ENCODE measurements around the gene RUNX1. TPM values are rescaled to one million over a fixed set of nuclear protein-coding genes. Genes with fewer than 3 reads are reported as not detected.

RUNX1 gene
- polyA plus RNA-seq, 1 experiment, result 20.9 TPM

- CTCF ChIA-PET, result interaction anchor here (0.7 to 2.3 kb wide), 43 partner anchors 8 to 1367 kb away, joined by 3 to 67 read pairs (median 6); no protein-coding TSS in a partner anchor
- no peak for TF ChIP-seq CTCF (IDR thresholded peaks at IDR 0.05; ENCODE audit: low read depth, low read length)
- POLR2A ChIA-PET, result interaction anchor here (0.6 to 1.4 kb wide), 3 partner anchors 73 to 762 kb away, joined by 4 to 29 read pairs (median 5); no protein-coding TSS in a partner anchor
These were observed 304.3 kb downstream of the RUNX1 start for GRCh38 chr21:34744801-34745200.

GRCh38 chr21:34743831-34744230 lies 305.3 kb downstream of the RUNX1 start:
- ChIA-PET POLR2A (no interaction called here), CTCF (interaction anchor here (2.3 kb wide), 1 partner anchor 1196 kb away, joined by 8 read pairs; no protein-coding TSS in a partner anchor)
- Histone ChIP-seq H3K27ac (ENCODE audit: low read depth, low read length) (no peak overlapping the region), H3K27me3 (ENCODE audit: control insufficient read depth, insufficient read depth, low read length) (peaks cover 8% of the 10 kb centered on the region), H3K9me3 (ENCODE audit: control insufficient read depth, insufficient read depth, low read length) (no peaks in the 10 kb centered on the region), H3K4me3 (ENCODE audit: low read depth, low read length) (no peak overlapping the region)
- TF ChIP-seq CTCF (IDR thresholded peaks at IDR 0.05; ENCODE audit: low read depth, low read length), result no peak
- DNase-seq (ENCODE audit: low read depth, low spot score), result no peak

More at GRCh38 chr21:34744801-34745200, 304.3 kb downstream of the RUNX1 start:
- no peaks in the 10 kb centered on the region for H3K9me3 ChIP-seq (ENCODE audit: control insufficient read depth, insufficient read depth, low read length)
- H3K27ac ChIP-seq (ENCODE audit: low read depth, low read length), result no peak overlapping the region
- H3K4me3 ChIP-seq (ENCODE audit: low read depth, low read length), result no peak overlapping the region
- H3K27me3 ChIP-seq (ENCODE audit: control insufficient read depth, insufficient read depth, low read length), result peaks cover 6% of the 10 kb centered on the region
- DNase-seq (ENCODE audit: low read depth, low spot score), result no peak

GRCh38 chr21:34743285-34743684 lies 305.8 kb downstream of the RUNX1 start:
- TF ChIP-seq CTCF (IDR thresholded peaks at IDR 0.05; ENCODE audit: low read depth, low read length), result no peak
- no peak overlapping the region for H3K27ac ChIP-seq (ENCODE audit: low read depth, low read length)

GRCh38 chr21:34740198-34740597 lies 308.9 kb downstream of the RUNX1 start:
- ChIA-PET POLR2A (no interaction called here), CTCF (no interaction called here)
- no peak for TF ChIP-seq CTCF (IDR thresholded peaks at IDR 0.05; ENCODE audit: low read depth, low read length)
- Histone ChIP-seq H3K27ac (ENCODE audit: low read depth, low read length) (no peak overlapping the region), H3K4me3 (ENCODE audit: low read depth, low read length) (no peak overlapping the region), H3K27me3 (ENCODE audit: control insufficient read depth, insufficient read depth, low read length) (peaks cover 10% of the 10 kb centered on the region), H3K9me3 (ENCODE audit: control insufficient read depth, insufficient read depth, low read length) (no peaks in the 10 kb centered on the region)
- DNase-seq (ENCODE audit: low read depth, low spot score), result no peak

More at GRCh38 chr21:34743285-34743684, 305.8 kb downstream of the RUNX1 start:
- CTCF ChIA-PET, result no interaction called here
- POLR2A ChIA-PET, result no interaction called here
- H3K27me3 ChIP-seq (ENCODE audit: control insufficient read depth, insufficient read depth, low read length), result peaks cover 8% of the 10 kb centered on the region
- no peak for DNase-seq (ENCODE audit: low read depth, low spot score)
- no peaks in the 10 kb centered on the region for H3K9me3 ChIP-seq (ENCODE audit: control insufficient read depth, insufficient read depth, low read length)
- no peak overlapping the region for H3K4me3 ChIP-seq (ENCODE audit: low read depth, low read length)

All from AG04450 (cell line).